ENCODE results near the gene FKBP15.
"Not testable (repeated sequence)": the region's sequence is repeated elsewhere in the genome, so short reads cannot be mapped to it uniquely, and the experiment has no call there.

The FKBP15 gene

GRCh38 chr9:113221003-113221799 lies at the start of gene FKBP15, which contains the start of gene SLC31A1:
TSS of gene FKBP15 (minus strand) at chr9:113221277. CDS start at chr9:113221243, 34 bp downstream.
TSS of gene SLC31A1 (plus strand) at chr9:113221544. CDS start at chr9:113256149, 34,605 bp downstream.
- peak; percentile 95 for DNase-seq

- no peak for DNase-seq
Measured at GRCh38 chr9:113269871-113270270, 48.8 kb upstream of the FKBP15 start.

- DNase-seq = no peak
Measured at GRCh38 chr9:113269355-113269754, 48.3 kb upstream of the FKBP15 start.

- no peak for DNase-seq
Measured at GRCh38 chr9:113267911-113268566, 47.0 kb upstream of the FKBP15 start.

GRCh38 chr9:113266174-113266573 lies 45.1 kb upstream of the FKBP15 start:
- DNase-seq = no peak

- DNase-seq = no peak
Measured at GRCh38 chr9:113261917-113262671, 41.0 kb upstream of the FKBP15 start.

GRCh38 chr9:113258282-113258681 lies 37.2 kb upstream of the FKBP15 start:
- no peak for DNase-seq

GRCh38 chr9:113257863-113258262 lies 36.8 kb upstream of the FKBP15 start:
- DNase-seq = no peak

- no peak for DNase-seq
Measured at GRCh38 chr9:113255438-113255837, 34.4 kb upstream of the FKBP15 start.

- no peak for DNase-seq
Measured at GRCh38 chr9:113254991-113255390, 33.9 kb upstream of the FKBP15 start.

- DNase-seq = no peak
Measured at GRCh38 chr9:113250807-113251206, 29.7 kb upstream of the FKBP15 start.

- not testable (repeated sequence) for DNase-seq
Measured at GRCh38 chr9:113249661-113250060, 28.6 kb upstream of the FKBP15 start.

- no peak for DNase-seq
Measured at GRCh38 chr9:113247640-113248039, 26.6 kb upstream of the FKBP15 start.

GRCh38 chr9:113246928-113247327 lies 25.9 kb upstream of the FKBP15 start:
- DNase-seq = no peak

- DNase-seq = no peak
Measured at GRCh38 chr9:113245894-113246293, 24.8 kb upstream of the FKBP15 start.

- no peak for DNase-seq
Measured at GRCh38 chr9:113244556-113244955, 23.5 kb upstream of the FKBP15 start.

GRCh38 chr9:113241161-113241560 lies 20.1 kb upstream of the FKBP15 start:
- no peak for DNase-seq

GRCh38 chr9:113238859-113239232 lies 17.8 kb upstream of the FKBP15 start:
- DNase-seq = no peak

GRCh38 chr9:113238202-113238858 lies 17.3 kb upstream of the FKBP15 start:
- no peak for DNase-seq

GRCh38 chr9:113237026-113237425 lies 15.9 kb upstream of the FKBP15 start:
- no peak for DNase-seq

GRCh38 chr9:113235701-113236255 lies 14.7 kb upstream of the FKBP15 start:
- DNase-seq = not testable (repeated sequence)

- no peak for DNase-seq
Measured at GRCh38 chr9:113231701-113232100, 10.6 kb upstream of the FKBP15 start.

All from NCI-H510A treated with DMSO at 0.1 percent for 48 hours (cell line).